Sigmoid colon (tissue), 7 donors: Measurements from ENCODE around the gene FOXQ1. TPM values are rescaled to one million over a fixed set of nuclear protein-coding genes. Genes with fewer than 3 reads are reported as not detected.

Experiments used
- DNase-seq: peaks from one replicate; pipeline ENCODE4 v3.0.0-alpha.2; 2019
- H3K27ac ChIP-seq, 4 donors: fragments of 200-600 bp; sonication (generic); one replicate each; pipeline ENCODE4 v1.5.1; 2016 to 2019; ENCODE audit warnings: mild to moderate bottlenecking in 1 of 4
- H3K27me3 ChIP-seq, 3 donors: fragments of 200-600 bp; sonication (generic); one replicate each; pipeline ENCODE4 v1.5.1; 2019; ENCODE audit warnings: mild to moderate bottlenecking in 1 of 3
- H3K36me3 ChIP-seq, 4 donors: fragments of 200-600 bp; sonication (generic); one replicate each; pipeline ENCODE4 v1.5.1; 2016 to 2019
- H3K4me1 ChIP-seq, 4 donors: fragments of 200-600 bp; sonication (generic); one replicate each; pipeline ENCODE4 v1.5.1; 2017 to 2019
- H3K4me3 ChIP-seq, 4 donors: fragments of 200-600 bp; sonication (generic); one replicate each; pipeline ENCODE4 v1.5.1; 2017 to 2019; ENCODE audit warnings: mild to moderate bottlenecking in 2 of 4, moderate library complexity in 1 of 4
- H3K9me3 ChIP-seq, 4 donors: fragments of 200-600 bp in 3 of 4; sonication (generic) in 3 of 4; one replicate each; pipeline versions ENCODE4 v1.5.1 to v1.6.1; 2013 to 2019
- CTCF ChIP-seq, 4 experiments: fragments of 450-650 bp in 3 of 4; fragments of 200-600 bp in 1 of 4; IDR thresholded peaks; one replicate each; pipeline ENCODE4 v1.5.1; 2016 to 2019; ENCODE audit warnings: antibody characterized with exemption in 4 of 4, mild to moderate bottlenecking in 3 of 4, moderate library complexity in 2 of 4
- EP300 ChIP-seq, 4 donors: sonication (generic); formaldehyde crosslinking; IDR thresholded peaks; one replicate each; pipeline ENCODE4 v1.6.1; 2017; ENCODE audit warnings: antibody characterized with exemption in 4 of 4
- POLR2A ChIP-seq, 2 donors: fragments of 450-650 bp; IDR thresholded peaks; one replicate each; pipeline ENCODE4 v1.6.1; 2016; ENCODE audit warnings: antibody characterized with exemption in 2 of 2, mild to moderate bottlenecking in 2 of 2, moderate library complexity in 2 of 2
- POLR2AphosphoS5 ChIP-seq, 4 donors: sonication (generic); formaldehyde crosslinking; IDR thresholded peaks; one replicate each; pipeline ENCODE4 v1.6.1; 2017; ENCODE audit warnings: antibody characterized with exemption in 4 of 4
- WGBS, 2 donors: extraction: QIAGEN DNeasy Blood & Tissue Kit; methylation state at CpG; one replicate each; pipeline ENCODE4 v1.1.7; 2013; 5-methylcytosine and 5-hydroxymethylcytosine counted together
- intact Hi-C: fragments of 100-400 bp; cut with DNase I; formaldehyde crosslinking; loops from one replicate; pipeline ENCODE4 v1.15.1; 2023
- polyA plus RNA-seq, 3 donors: library from polyadenylated mRNA; stranded (reverse); fragments of 200-250 nt; gene quantifications; one replicate each; pipeline ENCODE4 v1.2.3, GENCODE V29; 2013
- total RNA-seq, 4 donors: library from RNA; depleted of rRNA; stranded (reverse); fragments of >200 nt; gene quantifications; one replicate each; pipeline ENCODE4 v1.1.0, GENCODE V29; 2016
- donor health status: healthy with polysubstance abuse.
- donor health status: Bipolar disorder and iron deficiency.
- donor health status: healthy.

FOXQ1 gene
- total and polyA plus RNA-seq, 7 donors, result 0.33 to 0.60 (median 0.34) TPM; not detected in 4

GRCh38 chr6:1346101-1346500 lies 34.2 kb downstream of the FOXQ1 start:
- Histone ChIP-seq H3K4me1 (no peaks in the 10 kb centered on the region), H3K27ac (peak overlapping the region in 1 of 4 donors; percentile 48), H3K27me3 (no peaks in the 10 kb centered on the region), H3K9me3 (peaks cover 2 to 7% (median 2%) of the 10 kb centered on the region in 4 donors), H3K4me3 (no peak overlapping the region), H3K36me3 (no peaks in the 10 kb centered on the region)
- TF ChIP-seq POLR2A (IDR thresholded peaks at IDR 0.05) (no peak), POLR2AphosphoS5 (IDR thresholded peaks at IDR 0.05) (no peak), CTCF (IDR thresholded peaks at IDR 0.05) (no peak), EP300 (IDR thresholded peaks at IDR 0.05) (no peak)
- intact Hi-C loops, result no loop called here
- DNase-seq, result no peak

- intact Hi-C loops, result no loop called here
- 77 to 84% methylated on average over 5 of the region's 5 CpGs for WGBS, 2 donors
- no peak overlapping the region for H3K4me3 ChIP-seq
- peaks cover 3 to 10% (median 7%) of the 10 kb centered on the region in 4 donors for H3K9me3 ChIP-seq
- H3K27me3 ChIP-seq, result no peaks in the 10 kb centered on the region
- DNase-seq, result no peak
- H3K4me1 ChIP-seq, result no peaks in the 10 kb centered on the region
- H3K27ac ChIP-seq, result peak overlapping the region in 1 of 4 donors; percentile 48
- TF ChIP-seq CTCF (IDR thresholded peaks at IDR 0.05) (no peak), POLR2AphosphoS5 (IDR thresholded peaks at IDR 0.05) (no peak), EP300 (IDR thresholded peaks at IDR 0.05) (no peak), POLR2A (IDR thresholded peaks at IDR 0.05) (no peak)
- H3K36me3 ChIP-seq, result no peaks in the 10 kb centered on the region
These were observed 34.7 kb downstream of the FOXQ1 start for GRCh38 chr6:1346558-1347091.

GRCh38 chr6:1347161-1347560 lies 35.3 kb downstream of the FOXQ1 start:
- 85 to 87% methylated on average over 3 of the region's 3 CpGs for WGBS, 2 donors
- no peaks in the 10 kb centered on the region for H3K36me3 ChIP-seq

GRCh38 chr6:1348675-1349074 lies 36.8 kb downstream of the FOXQ1 start:
- H3K9me3 ChIP-seq, result peaks cover 3 to 11% (median 7%) of the 10 kb centered on the region in 4 donors
- 65 to 85% methylated on average over 1 of the region's 1 CpG for WGBS, 2 donors
- TF ChIP-seq POLR2A (IDR thresholded peaks at IDR 0.05), result no peak
- TF ChIP-seq POLR2AphosphoS5 (IDR thresholded peaks at IDR 0.05), result no peak
- no peak for TF ChIP-seq CTCF (IDR thresholded peaks at IDR 0.05)
- TF ChIP-seq EP300 (IDR thresholded peaks at IDR 0.05), result no peak
- peak overlapping the region in 1 of 4 donors; percentile 35 for H3K27ac ChIP-seq
- no peaks in the 10 kb centered on the region for H3K4me1 ChIP-seq
- no peaks in the 10 kb centered on the region for H3K36me3 ChIP-seq
- H3K27me3 ChIP-seq, result no peaks in the 10 kb centered on the region
- H3K4me3 ChIP-seq, result no peak overlapping the region
- DNase-seq, result no peak
- intact Hi-C loops, result no loop called here

More at GRCh38 chr6:1347161-1347560, 35.3 kb downstream of the FOXQ1 start:
- Histone ChIP-seq H3K4me1 (no peaks in the 10 kb centered on the region), H3K4me3 (no peak overlapping the region), H3K27me3 (no peaks in the 10 kb centered on the region), H3K27ac (peak overlapping the region in 1 of 4 donors; percentile 48), H3K9me3 (peaks cover 3 to 11% (median 7%) of the 10 kb centered on the region in 4 donors)
- intact Hi-C loops, result no loop called here
- no peak for TF ChIP-seq POLR2A (IDR thresholded peaks at IDR 0.05)
- no peak for TF ChIP-seq CTCF (IDR thresholded peaks at IDR 0.05)
- TF ChIP-seq POLR2AphosphoS5 (IDR thresholded peaks at IDR 0.05), result no peak
- TF ChIP-seq EP300 (IDR thresholded peaks at IDR 0.05), result no peak
- no peak for DNase-seq

- intact Hi-C loops, result no loop called here
- TF ChIP-seq EP300 (IDR thresholded peaks at IDR 0.05), result no peak
- no peak for TF ChIP-seq POLR2A (IDR thresholded peaks at IDR 0.05)
- TF ChIP-seq CTCF (IDR thresholded peaks at IDR 0.05), result no peak
- no peak for TF ChIP-seq POLR2AphosphoS5 (IDR thresholded peaks at IDR 0.05)
- H3K27ac ChIP-seq, result peak overlapping the region in 1 of 4 donors; percentile 20
- H3K4me1 ChIP-seq, result no peaks in the 10 kb centered on the region
- 16 to 35% methylated on average over 1 of the region's 1 CpG for WGBS, 2 donors
- no peak overlapping the region for H3K4me3 ChIP-seq
- no peaks in the 10 kb centered on the region for H3K36me3 ChIP-seq
- no peaks in the 10 kb centered on the region for H3K27me3 ChIP-seq
- peaks cover 0 to 7% (median 4%) of the 10 kb centered on the region in 4 donors for H3K9me3 ChIP-seq
- no peak for DNase-seq
These were observed 37.8 kb downstream of the FOXQ1 start for GRCh38 chr6:1349655-1350054.
